Stimulated activated CD4-positive, alpha-beta T cell treated with anti-CD3 and anti-CD28 coated beads, Interleukin-4, amount 100 ng/mL, for 4 hours (primary cell): ENCODE data around the gene DAAM2.

Source experiments
- DNase-seq, 2 experiments: peaks; one replicate each; pipeline ENCODE4 v3.0.0-alpha.2; 2020

DAAM2 gene

GRCh38 chr6:39790772-39791171, 1.4 kb upstream of the DAAM2 start:
- no peak for DNase-seq

- DNase-seq: no peak
Observed at GRCh38 chr6:39791311-39791710, 865 bp upstream of the DAAM2 start.

- DNase-seq: no peak
Observed at GRCh38 chr6:39792540-39793450, 619 bp downstream of the DAAM2 start.

GRCh38 chr6:39793516-39793915, 1.3 kb downstream of the DAAM2 start:
- DNase-seq: no peak

- no peak for DNase-seq
Observed at GRCh38 chr6:39794231-39794630, 2.1 kb downstream of the DAAM2 start.

GRCh38 chr6:39797751-39798150, 5.6 kb downstream of the DAAM2 start:
- DNase-seq: no peak

- no peak for DNase-seq
Observed at GRCh38 chr6:39800034-39801032, 8.2 kb downstream of the DAAM2 start.

GRCh38 chr6:39801456-39802251, 9.5 kb downstream of the DAAM2 start:
- DNase-seq: no peak

- DNase-seq: no peak
Observed at GRCh38 chr6:39803872-39804271, 11.7 kb downstream of the DAAM2 start.

GRCh38 chr6:39804466-39805065, 12.4 kb downstream of the DAAM2 start:
- DNase-seq: no peak

- DNase-seq: no peak
Observed at GRCh38 chr6:39806278-39806677, 14.1 kb downstream of the DAAM2 start.

- DNase-seq: no peak
Observed at GRCh38 chr6:39808346-39808745, 16.2 kb downstream of the DAAM2 start.

GRCh38 chr6:39808964-39809363, 16.8 kb downstream of the DAAM2 start:
- DNase-seq: no peak

GRCh38 chr6:39811835-39812345, 19.7 kb downstream of the DAAM2 start:
- DNase-seq: no peak

- DNase-seq: no peak
Observed at GRCh38 chr6:39812496-39812852, 20.3 kb downstream of the DAAM2 start.

GRCh38 chr6:39812853-39813533, 20.8 kb downstream of the DAAM2 start:
- DNase-seq: no peak

GRCh38 chr6:39814236-39814635, 22.1 kb downstream of the DAAM2 start:
- DNase-seq: no peak

GRCh38 chr6:39815356-39815755, 23.2 kb downstream of the DAAM2 start:
- no peak for DNase-seq

GRCh38 chr6:39816747-39817146, 24.6 kb downstream of the DAAM2 start:
- DNase-seq: no peak

GRCh38 chr6:39818695-39819094, 26.5 kb downstream of the DAAM2 start:
- DNase-seq: no peak

GRCh38 chr6:39819228-39819627, 27.1 kb downstream of the DAAM2 start:
- no peak for DNase-seq

- no peak for DNase-seq
Observed at GRCh38 chr6:39819676-39820075, 27.5 kb downstream of the DAAM2 start.
